ENCODE data around the gene UBALD1.

The UBALD1 gene

GRCh38 chr16:4659363-4660353 lies 45.0 kb upstream of the UBALD1 start:
- TF ChIP-seq ZNF8 (CRISPR knock-in tag; IDR thresholded peaks at IDR 0.05), result no peak
- no peak for TF ChIP-seq BACH2 (CRISPR knock-in tag; IDR thresholded peaks at IDR 0.05; ENCODE audit: borderline replicate concordance)
- no peak for TF ChIP-seq ZNF565 (CRISPR knock-in tag; conservative IDR thresholded peaks at IDR 0.05; ENCODE audit: low read depth)
- no peak for TF ChIP-seq ZNF70 (CRISPR knock-in tag; IDR thresholded peaks at IDR 0.05)
- TF ChIP-seq ZFP3 (CRISPR knock-in tag; IDR thresholded peaks at IDR 0.05), result no peak
- no peak for TF ChIP-seq SNAI2 (CRISPR knock-in tag; IDR thresholded peaks at IDR 0.05)
- TF ChIP-seq CSRNP3 (CRISPR knock-in tag; IDR thresholded peaks at IDR 0.05), result no peak
- TF ChIP-seq TCF4 (CRISPR knock-in tag; IDR thresholded peaks at IDR 0.05; ENCODE audit: borderline replicate concordance), result no peak
- TF ChIP-seq GLIS3 (CRISPR knock-in tag; IDR thresholded peaks at IDR 0.05), result no peak
- TF ChIP-seq ZFP30 (CRISPR knock-in tag; IDR thresholded peaks at IDR 0.05), result no peak
- TF ChIP-seq PATZ1 (CRISPR knock-in tag; IDR thresholded peaks at IDR 0.05; ENCODE audit: borderline replicate concordance), result no peak
- no peak for TF ChIP-seq ISL1 (CRISPR knock-in tag; IDR thresholded peaks at IDR 0.05)
- TF ChIP-seq, protein P1, sequence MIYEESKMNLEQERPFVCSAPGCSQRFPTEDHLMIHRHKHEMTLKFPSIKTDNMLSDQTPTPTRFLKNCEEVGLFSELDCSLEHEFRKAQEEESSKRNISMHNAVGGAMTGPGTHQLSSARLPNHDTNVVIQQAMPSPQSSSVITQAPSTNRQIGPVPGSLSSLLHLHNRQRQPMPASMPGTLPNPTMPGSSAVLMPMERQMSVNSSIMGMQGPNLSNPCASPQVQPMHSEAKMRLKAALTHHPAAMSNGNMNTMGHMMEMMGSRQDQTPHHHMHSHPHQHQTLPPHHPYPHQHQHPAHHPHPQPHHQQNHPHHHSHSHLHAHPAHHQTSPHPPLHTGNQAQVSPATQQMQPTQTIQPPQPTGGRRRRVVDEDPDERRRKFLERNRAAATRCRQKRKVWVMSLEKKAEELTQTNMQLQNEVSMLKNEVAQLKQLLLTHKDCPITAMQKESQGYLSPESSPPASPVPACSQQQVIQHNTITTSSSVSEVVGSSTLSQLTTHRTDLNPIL (CRISPR knock-in tag; IDR thresholded peaks at IDR 0.05; ENCODE audit: low read depth), result no peak
- no peak for TF ChIP-seq ZC3H10 (CRISPR knock-in tag; IDR thresholded peaks at IDR 0.05)
- no peak for TF ChIP-seq RARB (CRISPR knock-in tag; IDR thresholded peaks at IDR 0.05)
- TF ChIP-seq OSR1 (CRISPR knock-in tag; IDR thresholded peaks at IDR 0.05), result no peak
- TF ChIP-seq POU6F1 (CRISPR knock-in tag; IDR thresholded peaks at IDR 0.05; ENCODE audit: borderline replicate concordance, low read depth), result no peak
- no peak for TF ChIP-seq PPARA (CRISPR knock-in tag; IDR thresholded peaks at IDR 0.05; ENCODE audit: borderline replicate concordance)
- TF ChIP-seq ARNTL (CRISPR knock-in tag; IDR thresholded peaks at IDR 0.05; ENCODE audit: borderline replicate concordance, low read depth), result no peak
- TF ChIP-seq TSHZ2 (CRISPR knock-in tag; IDR thresholded peaks at IDR 0.05), result no peak
- ATAC-seq, result no peak; the same call in 2 of the 3 replicates

GRCh38 chr16:4656695-4657686 lies 42.3 kb upstream of the UBALD1 start:
- ATAC-seq, result no peak
- TF ChIP-seq ESRRG (CRISPR knock-in tag; IDR thresholded peaks at IDR 0.05) (no peak), TOX (CRISPR knock-in tag; IDR thresholded peaks at IDR 0.05; ENCODE audit: borderline replicate concordance) (no peak), TSHZ2 (CRISPR knock-in tag; IDR thresholded peaks at IDR 0.05) (no peak), ZNF8 (CRISPR knock-in tag; IDR thresholded peaks at IDR 0.05) (no peak), ZNF70 (CRISPR knock-in tag; IDR thresholded peaks at IDR 0.05) (no peak), ZNF565 (CRISPR knock-in tag; conservative IDR thresholded peaks at IDR 0.05; ENCODE audit: low read depth) (no peak), ARNTL (CRISPR knock-in tag; IDR thresholded peaks at IDR 0.05; ENCODE audit: borderline replicate concordance, low read depth) (no peak), ISL1 (CRISPR knock-in tag; IDR thresholded peaks at IDR 0.05) (no peak), ZFP30 (CRISPR knock-in tag; IDR thresholded peaks at IDR 0.05) (no peak), CSDC2 (CRISPR knock-in tag; IDR thresholded peaks at IDR 0.05) (no peak)
- TF ChIP-seq, protein P1 (CRISPR knock-in tag; IDR thresholded peaks at IDR 0.05; ENCODE audit: low read depth), result no peak
